Suprapubic skin (tissue), 4 donors: Measurements from ENCODE around the gene TRIP12.

Source experiments
- CTCF ChIP-seq, 2 donors: fragments of 200-600 bp in 1 of 2; fragments of 450-650 bp in 1 of 2; sonication (generic) in 1 of 2; IDR thresholded peaks; one replicate each; pipeline ENCODE4 v1.5.1; 2016 to 2019; ENCODE audit warnings: antibody characterized with exemption in 2 of 2, mild to moderate bottlenecking in 1 of 2, moderate library complexity in 1 of 2
- EP300 ChIP-seq: sonication (generic); formaldehyde crosslinking; IDR thresholded peaks from one replicate; pipeline ENCODE4 v1.6.1; 2017; ENCODE audit warnings: antibody characterized with exemption
- POLR2A ChIP-seq, 2 donors: fragments of 450-650 bp; IDR thresholded peaks; one replicate each; pipeline ENCODE4 v1.6.1; 2017; ENCODE audit warnings: antibody characterized with exemption in 2 of 2, mild to moderate bottlenecking in 2 of 2, moderate library complexity in 2 of 2
- POLR2AphosphoS5 ChIP-seq, 3 donors: sonication (generic); formaldehyde crosslinking; IDR thresholded peaks; one replicate each; pipeline ENCODE4 v1.6.1; 2017; ENCODE audit warnings: antibody characterized with exemption in 3 of 3

GRCh38 chr2:229942671-229943070, 20.9 kb upstream of the TRIP12 start:
- no peak for TF ChIP-seq CTCF (IDR thresholded peaks at IDR 0.05)
- TF ChIP-seq POLR2A (IDR thresholded peaks at IDR 0.05) = no peak
- no peak for TF ChIP-seq EP300
- TF ChIP-seq POLR2AphosphoS5 (IDR thresholded peaks at IDR 0.05) = no peak
